Measurements from ENCODE around the gene KCNMB3.
"Not testable (repeated sequence)": the region's sequence is repeated elsewhere in the genome, so short reads cannot be mapped to it uniquely, and the experiment has no call there.

KCNMB3 gene

GRCh38 chr3:179250803-179251476 lies at the start of gene KCNMB3:
KCNMB3 (minus strand) TSS chr3:179251114; CDS start chr3:179250990, 124 bp downstream.
- no peak for DNase-seq

GRCh38 chr3:179299999-179300613 lies 49.2 kb upstream of the KCNMB3 start:
- no peak for DNase-seq

GRCh38 chr3:179299316-179299715 lies 48.4 kb upstream of the KCNMB3 start:
- no peak for DNase-seq

- DNase-seq: no peak
These were observed 47.2 kb upstream of the KCNMB3 start for GRCh38 chr3:179297971-179298725.

GRCh38 chr3:179292450-179292849 lies 41.5 kb upstream of the KCNMB3 start:
- no peak for DNase-seq

- no peak for DNase-seq
These were observed 38.4 kb upstream of the KCNMB3 start for GRCh38 chr3:179289295-179289694.

GRCh38 chr3:179288845-179289244 lies 37.9 kb upstream of the KCNMB3 start:
- no peak for DNase-seq

- DNase-seq: no peak
These were observed 35.4 kb upstream of the KCNMB3 start for GRCh38 chr3:179286331-179286730.

GRCh38 chr3:179281825-179282224 lies 30.9 kb upstream of the KCNMB3 start:
- no peak for DNase-seq

GRCh38 chr3:179279837-179280236 lies 28.9 kb upstream of the KCNMB3 start:
- DNase-seq: no peak

- no peak for DNase-seq
These were observed 28.2 kb upstream of the KCNMB3 start for GRCh38 chr3:179278932-179279693.

GRCh38 chr3:179278151-179278550 lies 27.2 kb upstream of the KCNMB3 start:
- DNase-seq: no peak

GRCh38 chr3:179276743-179277142 lies 25.8 kb upstream of the KCNMB3 start:
- no peak for DNase-seq

- DNase-seq: no peak
These were observed 25.1 kb upstream of the KCNMB3 start for GRCh38 chr3:179276001-179276400.

- DNase-seq: not testable (repeated sequence)
These were observed 23.5 kb upstream of the KCNMB3 start for GRCh38 chr3:179274434-179274833.

- no peak for DNase-seq
These were observed 21.5 kb upstream of the KCNMB3 start for GRCh38 chr3:179272385-179272784.

GRCh38 chr3:179269152-179269707 lies 18.3 kb upstream of the KCNMB3 start:
- DNase-seq: no peak

- DNase-seq: no peak
These were observed 17.6 kb upstream of the KCNMB3 start for GRCh38 chr3:179268400-179269051.

- no peak for DNase-seq
These were observed 15.8 kb upstream of the KCNMB3 start for GRCh38 chr3:179266701-179267211.

- DNase-seq: no peak
These were observed 15.0 kb upstream of the KCNMB3 start for GRCh38 chr3:179265875-179266274.

- no peak for DNase-seq
These were observed 14.2 kb upstream of the KCNMB3 start for GRCh38 chr3:179265092-179265491.

- DNase-seq: no peak
These were observed 13.5 kb upstream of the KCNMB3 start for GRCh38 chr3:179264449-179264848.

Measured in GOT3 (cell line).